HG03442 (cell line): Measurements from ENCODE around the gene FRY.

Experiments
- ATAC-seq: cut with Tn5 transposase; IDR thresholded peaks from one replicate; pipeline ENCODE4 v1.9.1; 2021; ENCODE audit warnings: mild to moderate bottlenecking, moderate library complexity; ENCODE audit not compliant: unreplicated experiment

The FRY gene

DNA sequence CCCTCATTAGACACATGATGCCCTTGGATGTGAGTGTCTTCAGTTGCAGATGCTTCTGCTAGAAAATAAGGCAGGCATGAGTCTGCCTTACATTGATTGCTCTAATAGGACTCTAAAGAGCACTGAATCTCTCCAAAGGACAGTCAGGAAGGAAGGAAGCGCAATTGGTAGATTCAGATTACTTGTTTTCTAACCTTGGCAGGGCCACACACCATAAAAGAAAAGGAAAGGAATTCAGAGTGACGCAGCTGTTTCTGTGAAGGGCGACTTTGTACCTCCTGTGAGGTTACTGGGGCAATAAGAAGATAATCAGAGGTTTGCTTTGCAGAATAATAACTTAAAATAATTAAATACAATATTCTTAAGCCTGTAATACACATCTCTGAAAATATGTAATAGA is 48.0 kb downstream of the FRY start:
- ATAC-seq, result no peak

DNA sequence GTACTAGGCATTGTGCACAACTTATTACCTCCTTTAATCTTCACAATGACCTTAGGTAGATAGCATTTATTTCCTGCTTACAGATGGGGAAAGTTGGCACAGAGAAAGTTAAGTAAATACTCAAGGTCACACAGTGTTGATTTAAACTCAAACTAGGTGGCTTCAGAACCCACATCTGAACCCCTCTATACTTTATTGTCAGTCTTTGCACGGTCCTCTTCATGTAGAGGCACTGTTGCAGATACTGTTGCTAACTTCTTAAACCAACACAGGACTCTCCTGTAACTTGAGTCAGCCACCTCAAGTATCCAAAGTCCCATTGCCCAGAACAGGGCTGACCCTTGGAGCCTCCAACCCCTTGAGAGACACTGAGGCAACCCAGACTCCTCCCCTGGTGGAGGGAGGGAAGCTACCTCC is 48.8 kb downstream of the FRY start:
- ATAC-seq, result no peak

DNA sequence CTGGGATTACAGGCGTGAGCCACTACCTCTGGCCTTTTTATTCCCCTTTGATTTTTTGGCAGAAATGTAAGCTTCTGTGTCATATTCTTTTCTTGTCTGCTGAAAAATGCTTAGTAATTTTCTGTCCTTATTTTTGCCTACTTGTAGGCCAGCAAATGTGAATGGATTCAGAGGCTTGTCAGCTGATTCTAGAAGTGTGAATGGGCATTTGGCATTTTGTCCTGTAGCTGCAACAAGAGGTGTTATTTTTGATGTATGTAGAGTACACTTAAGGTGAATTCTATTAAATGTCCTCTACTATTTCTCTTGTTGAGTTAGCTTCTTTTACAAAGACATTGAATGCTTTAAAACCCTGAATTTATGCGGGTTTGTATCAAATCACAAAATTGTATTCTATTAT is 50.0 kb downstream of the FRY start:
- no peak for ATAC-seq

DNA sequence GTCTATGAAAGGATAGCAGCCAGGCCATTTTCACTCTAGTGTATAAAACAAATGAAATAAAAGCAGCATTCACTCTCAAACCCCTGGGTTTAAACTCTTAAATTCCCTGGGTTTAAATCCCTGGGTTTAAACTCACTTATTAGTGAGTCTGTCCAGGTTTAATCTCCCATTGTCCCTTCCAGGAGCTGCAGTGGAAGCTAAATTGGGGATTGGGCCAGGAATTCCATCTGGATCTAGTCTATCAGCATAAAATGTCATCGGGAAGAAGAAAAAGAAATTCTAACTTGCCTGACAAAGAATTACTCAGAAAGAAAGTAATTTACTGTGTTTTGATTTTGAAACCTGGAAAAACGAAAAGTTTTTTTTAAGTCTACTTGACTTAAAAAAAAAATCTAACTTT is 54.8 kb downstream of the FRY start:
- ATAC-seq, result no peak

DNA sequence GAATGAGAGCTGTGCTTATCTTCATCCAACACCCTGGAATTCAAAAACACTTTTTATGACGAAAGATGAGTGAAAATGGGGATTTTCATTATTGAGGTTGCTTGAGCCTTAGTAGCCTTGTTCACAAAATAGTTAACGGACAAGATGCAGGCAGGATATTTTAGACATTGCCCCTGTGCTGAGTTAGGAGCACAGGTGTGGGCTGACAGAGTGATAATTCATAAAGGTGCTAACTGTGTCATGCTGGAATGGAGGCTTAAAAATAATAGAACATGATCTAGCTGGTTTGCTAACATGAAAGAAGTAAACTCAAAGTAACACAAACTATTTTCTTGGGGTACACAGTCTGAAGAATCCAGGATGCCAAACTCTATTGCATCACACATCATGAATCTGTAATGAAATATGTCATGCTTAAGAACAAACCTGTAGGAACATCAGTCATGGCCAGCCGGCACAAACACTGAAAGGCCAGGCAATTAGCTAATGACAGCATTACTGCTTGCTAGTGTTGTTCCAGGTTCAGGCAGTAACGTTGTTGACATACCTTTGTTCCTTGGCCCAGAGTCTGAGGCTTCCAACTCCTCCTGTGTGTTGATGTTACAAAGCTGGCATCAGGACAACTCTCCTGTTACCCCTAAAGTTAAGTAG is 55.3 kb downstream of the FRY start:
- ATAC-seq, result no peak

DNA sequence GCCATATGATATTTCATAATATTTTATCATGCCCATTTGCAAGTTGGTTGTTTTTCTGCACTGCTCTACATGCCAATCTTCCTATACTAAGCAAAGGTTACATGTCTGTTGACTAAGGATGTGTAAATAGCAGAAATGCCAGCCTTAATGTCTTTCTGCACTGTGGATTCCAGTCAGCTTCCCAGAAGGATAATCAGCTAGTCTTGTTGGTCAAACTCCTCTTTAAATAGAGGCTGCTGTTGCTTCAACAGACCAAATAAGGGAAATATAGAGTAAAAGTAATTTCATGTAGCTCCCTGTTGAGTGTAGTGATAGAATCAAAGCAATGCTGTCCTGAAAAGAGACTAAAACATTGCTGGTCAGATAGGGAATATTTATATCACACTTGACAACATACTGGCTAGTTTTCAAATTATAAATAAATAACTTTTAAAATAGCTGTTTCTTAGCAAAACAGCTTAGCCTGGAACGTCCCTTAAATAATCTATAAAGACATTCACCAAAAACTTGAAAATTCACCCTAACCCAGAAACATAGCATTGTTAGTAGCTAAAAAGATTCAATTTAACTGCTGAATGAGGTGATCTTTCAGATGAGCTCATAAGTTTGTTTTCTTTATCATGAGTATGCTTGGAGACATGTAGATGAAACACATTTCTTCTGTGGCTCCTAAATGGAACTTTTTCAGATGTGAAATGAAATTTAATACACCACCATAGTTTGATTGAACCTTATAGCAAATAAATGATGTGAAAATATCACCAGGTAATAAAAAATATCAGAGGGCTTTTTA is 56.6 kb downstream of the FRY start:
- ATAC-seq, result no peak

DNA sequence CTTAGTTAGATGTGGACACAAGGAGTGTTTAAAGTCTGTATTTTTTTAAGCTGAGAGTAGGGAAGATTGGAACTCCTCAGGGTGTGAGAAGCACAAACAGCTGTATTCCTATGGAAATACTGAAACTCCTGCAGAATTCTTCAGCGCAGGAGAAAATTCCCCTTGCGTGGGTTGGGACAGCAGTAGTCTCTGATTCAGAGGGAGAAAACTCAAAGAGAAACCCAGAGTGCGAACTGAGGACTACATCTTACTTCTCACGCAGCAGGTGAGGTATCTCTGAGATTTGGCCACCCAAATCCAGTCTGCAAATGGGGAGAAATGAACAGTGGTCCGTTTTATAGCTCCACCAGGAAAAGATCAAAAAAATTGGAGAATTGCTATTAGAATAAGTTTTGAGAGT is 60.9 kb downstream of the FRY start:
- ATAC-seq, result no peak

DNA sequence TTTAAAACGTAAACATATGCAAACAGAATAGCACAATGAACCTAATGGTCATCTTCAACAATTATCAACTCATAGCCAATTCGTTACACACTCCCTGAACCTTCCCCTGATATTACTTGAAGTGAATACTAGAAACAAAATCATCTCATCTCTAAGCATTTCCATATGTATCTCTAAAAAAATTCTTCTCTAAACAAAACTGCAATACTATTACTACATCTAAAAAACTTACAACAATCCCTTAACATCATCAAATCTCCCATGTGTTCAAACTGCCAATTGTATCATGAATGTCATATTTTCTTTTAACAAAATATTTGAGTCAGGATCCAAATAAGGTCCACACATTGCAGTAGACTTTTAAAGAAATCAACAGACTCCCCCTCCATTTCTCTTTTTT is 61.4 kb downstream of the FRY start:
- ATAC-seq, result no peak

DNA sequence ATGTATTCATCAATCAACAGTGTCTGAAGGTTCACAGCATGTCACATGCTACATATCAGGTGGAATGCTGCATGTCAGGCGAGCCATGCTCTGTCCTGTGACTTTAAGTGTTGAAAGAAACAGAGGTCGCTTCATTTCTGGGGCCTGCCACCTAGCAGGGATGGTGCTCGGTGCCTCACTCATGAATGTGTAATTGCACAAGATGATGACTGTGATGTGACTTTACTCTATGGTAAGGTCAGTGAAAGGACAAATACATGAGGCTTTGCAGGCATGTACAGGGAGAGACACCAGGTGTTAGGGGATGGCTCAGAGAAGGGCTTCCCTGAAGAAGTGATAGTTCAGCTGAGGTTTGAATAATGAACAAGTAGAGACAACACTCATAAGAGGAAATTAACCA is 66.7 kb downstream of the FRY start:
- no peak for ATAC-seq

DNA sequence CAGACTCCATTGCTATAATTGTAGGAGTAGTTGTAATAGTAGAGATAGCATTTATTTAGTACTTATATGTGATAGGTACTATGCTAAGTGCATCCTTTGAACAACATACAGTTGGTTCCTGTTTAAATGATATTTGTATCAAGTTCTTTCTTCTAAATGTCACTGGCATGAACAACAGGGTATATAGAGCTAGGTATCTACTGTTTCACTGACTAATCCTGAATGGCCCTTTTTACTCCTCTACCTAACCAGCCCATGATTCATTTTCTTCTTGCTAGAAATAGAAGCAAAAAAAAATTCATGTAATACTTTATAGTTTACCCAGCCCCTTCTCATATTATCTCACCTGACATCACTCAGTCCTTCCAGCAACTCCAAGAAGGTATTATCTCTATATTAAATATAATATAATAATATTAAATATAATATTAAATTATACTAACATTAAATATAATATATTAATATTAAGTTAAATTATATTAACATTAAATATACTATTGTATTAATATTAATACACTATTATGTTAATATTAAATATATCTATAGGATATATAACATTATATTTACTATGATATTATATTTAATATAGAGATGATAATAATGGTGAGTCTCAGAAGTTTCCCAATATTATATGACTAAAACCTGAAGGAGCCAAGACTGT is 74.2 kb downstream of the FRY start:
- ATAC-seq, result no peak

DNA sequence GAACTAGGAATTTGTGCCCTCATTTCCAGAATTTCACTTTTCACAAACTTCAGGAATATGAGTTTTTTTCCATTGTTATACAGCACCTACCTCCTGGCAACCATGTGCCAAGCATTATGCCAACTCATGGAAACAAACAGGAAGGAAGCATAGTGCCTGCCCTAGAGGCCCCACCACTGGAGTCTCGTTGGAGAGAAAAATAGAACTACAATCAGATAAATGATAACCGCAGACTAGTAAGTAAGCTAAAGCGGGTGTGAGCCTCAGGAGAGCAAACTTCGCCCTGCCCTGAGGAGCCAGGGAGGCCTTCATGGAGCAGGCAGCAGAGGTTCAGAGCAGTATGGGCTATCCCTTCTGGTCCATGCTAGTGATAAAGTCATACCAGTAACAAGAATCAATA is 75.9 kb downstream of the FRY start:
- ATAC-seq, result no peak

DNA sequence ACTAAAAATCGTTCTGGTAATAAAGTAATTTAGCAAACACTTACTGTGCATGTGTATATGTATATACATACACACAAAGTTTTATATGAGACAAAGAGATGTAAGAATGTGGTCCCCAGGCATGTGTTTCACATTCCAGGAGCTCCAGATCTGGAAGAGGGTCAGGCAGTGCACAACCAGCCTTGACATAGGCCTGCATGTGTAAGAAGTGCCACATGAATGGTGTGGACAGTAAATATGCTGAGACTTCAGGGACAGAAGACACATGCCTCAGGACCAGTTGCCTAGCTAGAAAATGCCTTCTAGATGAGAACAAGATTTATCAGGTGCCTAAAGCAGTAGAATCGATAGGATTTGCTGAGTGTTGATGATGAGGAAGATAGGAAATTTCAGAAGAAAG is 76.4 kb downstream of the FRY start:
- no peak for ATAC-seq

DNA sequence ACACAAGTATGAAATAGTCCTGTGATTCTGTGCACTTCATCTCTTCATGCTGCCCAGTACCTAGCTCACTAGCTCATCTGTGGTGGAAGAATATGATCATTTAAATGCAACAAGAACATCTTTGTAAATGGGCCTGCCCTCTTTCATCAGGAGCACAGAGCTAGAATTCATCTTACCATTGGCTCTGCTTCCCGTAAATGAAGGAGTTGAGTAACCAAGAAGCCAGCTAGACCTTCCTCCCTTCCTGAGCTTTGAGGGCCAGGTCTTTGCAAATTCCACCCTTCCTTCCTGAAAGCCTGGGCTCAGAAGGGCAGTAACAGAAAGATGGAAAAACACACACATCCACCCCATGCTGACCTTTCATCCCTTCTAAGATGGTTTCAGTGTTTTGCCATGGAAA is 82.0 kb downstream of the FRY start:
- ATAC-seq, result no peak

DNA sequence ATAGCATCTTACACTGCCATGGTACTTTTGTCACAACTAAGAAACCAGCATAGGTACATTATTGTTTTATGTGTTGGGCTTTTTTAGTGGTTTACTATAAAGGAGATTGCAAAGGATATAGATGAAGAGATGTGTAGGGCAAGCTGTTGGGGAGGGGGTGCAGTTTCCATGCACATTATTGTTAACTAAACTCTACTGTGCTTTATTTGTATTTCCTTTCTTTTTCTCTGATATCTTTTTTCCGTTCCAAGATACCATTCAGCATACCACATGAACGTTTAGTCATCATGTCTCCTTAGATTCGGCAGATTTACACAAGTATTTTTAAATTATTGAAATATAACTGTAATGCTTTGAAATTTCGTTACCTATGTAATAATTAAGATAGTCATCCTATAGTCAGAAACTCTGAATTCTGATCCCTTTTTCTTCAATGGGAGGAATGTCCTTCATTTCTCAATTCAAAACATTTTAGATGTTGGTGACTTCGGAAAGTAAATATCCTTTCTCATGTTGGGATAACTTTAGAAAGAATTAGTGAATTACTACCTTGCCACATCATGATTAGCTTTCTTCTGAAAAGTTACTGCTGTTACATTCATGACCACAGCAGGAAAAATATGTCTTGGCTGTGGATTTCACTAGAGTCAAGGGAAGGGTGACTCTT is 82.8 kb downstream of the FRY start:
- ATAC-seq, result no peak

DNA sequence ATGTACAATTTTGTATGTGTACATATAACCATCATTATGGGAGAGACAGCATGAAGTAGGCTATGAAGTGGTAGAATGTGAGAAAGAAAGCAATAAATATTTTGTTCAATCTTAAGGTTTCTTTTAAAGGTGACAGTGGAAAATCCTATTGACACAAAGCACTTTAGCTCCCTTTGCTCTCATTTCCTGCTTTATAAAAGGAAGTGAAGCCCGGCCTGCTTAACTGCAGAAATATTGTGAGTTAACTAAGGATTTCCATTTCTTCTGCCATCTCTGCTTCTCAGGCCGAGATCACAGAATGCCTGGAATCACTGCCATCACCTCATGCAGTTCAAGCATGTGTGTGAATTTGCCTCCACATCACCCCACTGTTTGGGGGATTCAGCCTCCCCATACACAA is 83.5 kb downstream of the FRY start:
- no peak for ATAC-seq

DNA sequence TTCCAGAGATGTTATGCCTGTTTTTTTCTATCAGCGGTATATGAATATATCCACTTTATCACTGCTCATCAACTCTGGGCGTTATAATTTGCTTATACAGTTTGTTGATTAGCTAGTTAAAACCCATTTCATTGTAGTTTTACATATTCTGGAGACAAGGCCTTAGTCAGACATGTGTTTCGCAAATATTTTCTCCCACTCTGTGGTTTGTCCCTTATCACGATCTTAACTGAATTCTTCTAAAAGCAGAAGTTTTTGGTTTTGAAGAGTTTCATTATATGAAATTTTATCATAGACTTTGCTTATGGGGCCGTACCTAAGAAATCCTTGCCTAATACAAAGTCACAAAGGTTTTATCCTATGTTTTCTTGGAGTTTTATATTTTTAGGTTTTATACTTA is 84.6 kb downstream of the FRY start:
- no peak for ATAC-seq

DNA sequence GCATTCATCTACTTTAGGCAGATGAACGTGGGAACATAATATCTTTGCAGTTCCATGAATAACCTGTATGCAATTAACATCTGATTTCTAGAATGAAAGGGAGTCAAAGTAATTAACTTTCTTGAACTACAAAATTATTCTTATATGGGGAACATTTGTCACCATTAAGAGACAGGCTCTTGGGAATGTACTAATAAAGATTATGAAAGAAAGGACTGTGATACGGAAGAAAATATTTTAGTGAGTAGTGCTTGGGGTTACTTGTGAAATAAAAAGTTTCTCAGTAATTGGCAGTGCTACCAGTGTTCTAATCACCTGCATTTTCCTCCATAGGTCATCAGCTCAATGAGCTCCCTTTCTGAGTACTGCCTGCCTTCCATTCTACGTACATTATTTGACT is 85.4 kb downstream of the FRY start:
- no peak for ATAC-seq

DNA sequence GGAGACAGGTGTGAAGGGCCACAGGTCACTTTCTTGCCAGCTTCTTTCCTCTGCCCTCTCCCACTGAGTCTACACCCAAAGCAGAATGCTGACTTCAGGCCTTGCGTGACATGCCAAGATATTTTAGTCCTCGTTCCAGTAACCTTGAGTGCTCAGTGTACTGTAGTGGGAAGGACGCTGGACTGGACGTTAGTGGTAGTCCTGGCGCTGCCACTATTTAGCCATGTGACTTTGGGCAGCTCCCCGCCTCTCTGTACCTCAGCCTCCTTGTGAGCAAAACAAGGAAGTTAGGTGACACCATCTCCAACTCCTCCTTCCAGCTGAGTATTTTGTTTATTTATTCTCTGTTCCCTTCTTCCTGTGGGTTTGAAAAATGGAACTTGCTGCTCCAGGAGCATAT is 86.1 kb downstream of the FRY start:
- no peak for ATAC-seq

DNA sequence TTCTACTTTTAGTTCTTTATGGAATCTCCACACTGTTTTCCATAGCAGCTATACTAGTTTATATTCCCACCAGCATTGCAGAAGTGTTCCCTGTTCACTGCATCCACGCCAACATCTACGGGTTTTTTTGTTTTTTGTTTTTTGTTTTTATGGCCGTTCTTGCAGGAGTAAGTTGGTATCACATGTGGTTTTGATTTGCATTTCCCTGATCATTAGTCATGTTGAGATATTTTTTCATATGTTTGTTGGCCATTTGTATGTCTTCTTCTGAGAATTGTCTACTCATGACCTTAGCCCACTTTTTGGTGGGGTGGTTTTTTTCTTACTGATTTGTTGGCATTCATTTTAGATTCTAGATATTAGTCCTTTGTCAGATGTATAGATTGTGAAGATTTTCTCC is 89.7 kb downstream of the FRY start:
- ATAC-seq, result no peak

DNA sequence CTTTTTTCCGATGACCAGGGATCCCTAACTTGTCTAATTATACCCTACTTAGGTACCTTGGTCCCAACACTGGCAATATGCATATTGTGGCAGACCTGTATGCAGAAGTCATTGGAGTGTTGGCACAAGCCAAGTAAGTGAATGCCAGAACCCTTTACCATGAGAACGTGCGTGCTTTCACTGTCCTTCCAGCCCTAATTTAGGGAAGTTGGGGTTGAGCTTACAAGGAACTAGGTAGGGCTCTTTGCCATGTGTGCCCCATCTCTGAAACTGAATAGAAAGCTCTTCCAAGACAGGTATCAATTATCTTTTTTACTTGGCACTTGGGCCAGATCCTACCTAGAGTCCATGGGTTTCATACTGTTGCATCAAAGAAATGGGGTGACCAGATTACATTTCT is 93.2 kb downstream of the FRY start:
- ATAC-seq, result no peak

DNA sequence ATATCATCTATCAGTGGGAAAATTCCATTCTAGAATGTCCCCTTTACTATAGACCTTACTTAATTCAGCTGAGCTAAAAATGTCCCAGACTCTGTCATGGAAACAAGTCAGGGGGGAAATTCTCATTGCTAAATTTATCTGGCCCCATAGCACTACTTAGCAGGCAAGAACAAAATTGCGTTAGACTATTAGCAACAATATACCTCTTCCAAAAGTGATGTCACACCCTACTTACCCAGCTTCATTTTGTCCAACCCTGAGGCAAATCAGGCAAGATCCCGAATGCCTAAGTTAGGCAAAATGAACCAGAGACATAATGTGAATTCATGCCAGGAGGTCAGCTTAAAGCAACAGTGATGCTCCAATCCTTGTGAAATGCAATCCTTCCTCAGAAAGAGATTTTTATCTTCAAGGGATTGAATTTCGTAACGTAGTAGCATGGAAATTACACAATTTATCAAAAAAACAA is 93.7 kb downstream of the FRY start:
- ATAC-seq, result no peak

DNA sequence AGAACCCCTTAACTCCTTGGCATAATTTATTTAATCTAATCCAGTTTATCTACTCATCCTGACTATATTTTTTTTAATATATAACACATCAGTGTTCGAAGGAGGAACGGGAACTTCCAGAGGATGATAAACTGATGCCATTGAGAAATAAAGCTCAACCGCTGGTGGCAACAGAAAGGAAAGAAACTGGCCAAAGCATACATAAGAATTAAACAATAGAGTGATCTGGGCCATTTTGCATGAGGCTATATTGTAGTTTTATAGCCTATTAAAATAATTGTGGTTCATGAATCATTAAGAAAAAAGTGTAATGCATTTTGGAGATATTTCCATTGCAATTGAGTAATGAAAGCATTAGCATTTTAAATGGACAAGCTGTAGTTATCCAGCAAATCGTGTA is 94.2 kb downstream of the FRY start:
- no peak for ATAC-seq
